HUES6 (cell line): ENCODE results near the gene NEUROG3.

Experiments used
- H3K27ac ChIP-seq: 2 replicates; pipeline ENCODE4 v1.7.0; 2013; ENCODE audit warnings: low read depth, mild to moderate bottlenecking, low read length, inconsistent platforms
- H3K27me3 ChIP-seq: 2 replicates; pipeline ENCODE4 v1.6.1; 2013; ENCODE audit warnings: low read length; ENCODE audit not compliant: control insufficient read depth, insufficient read depth
- H3K36me3 ChIP-seq: 2 replicates; pipeline ENCODE4 v1.6.1; 2013; ENCODE audit warnings: low read length; ENCODE audit not compliant: control insufficient read depth, insufficient read depth
- H3K4me1 ChIP-seq: 2 replicates; pipeline ENCODE4 v1.6.1; 2013; ENCODE audit warnings: low read length; ENCODE audit not compliant: control insufficient read depth, insufficient read depth
- H3K4me3 ChIP-seq: 2 replicates; pipeline ENCODE4 v1.5.1; 2013; ENCODE audit warnings: low read depth, low read length
- H3K9ac ChIP-seq: one replicate; pipeline ENCODE4 v1.6.1; 2013; ENCODE audit warnings: mild to moderate bottlenecking, low read length
- H3K9me3 ChIP-seq: 2 replicates; pipeline ENCODE4 v1.6.1; 2013; ENCODE audit warnings: low read depth, low read length; ENCODE audit not compliant: control insufficient read depth, insufficient read depth

The NEUROG3 gene

DNA sequence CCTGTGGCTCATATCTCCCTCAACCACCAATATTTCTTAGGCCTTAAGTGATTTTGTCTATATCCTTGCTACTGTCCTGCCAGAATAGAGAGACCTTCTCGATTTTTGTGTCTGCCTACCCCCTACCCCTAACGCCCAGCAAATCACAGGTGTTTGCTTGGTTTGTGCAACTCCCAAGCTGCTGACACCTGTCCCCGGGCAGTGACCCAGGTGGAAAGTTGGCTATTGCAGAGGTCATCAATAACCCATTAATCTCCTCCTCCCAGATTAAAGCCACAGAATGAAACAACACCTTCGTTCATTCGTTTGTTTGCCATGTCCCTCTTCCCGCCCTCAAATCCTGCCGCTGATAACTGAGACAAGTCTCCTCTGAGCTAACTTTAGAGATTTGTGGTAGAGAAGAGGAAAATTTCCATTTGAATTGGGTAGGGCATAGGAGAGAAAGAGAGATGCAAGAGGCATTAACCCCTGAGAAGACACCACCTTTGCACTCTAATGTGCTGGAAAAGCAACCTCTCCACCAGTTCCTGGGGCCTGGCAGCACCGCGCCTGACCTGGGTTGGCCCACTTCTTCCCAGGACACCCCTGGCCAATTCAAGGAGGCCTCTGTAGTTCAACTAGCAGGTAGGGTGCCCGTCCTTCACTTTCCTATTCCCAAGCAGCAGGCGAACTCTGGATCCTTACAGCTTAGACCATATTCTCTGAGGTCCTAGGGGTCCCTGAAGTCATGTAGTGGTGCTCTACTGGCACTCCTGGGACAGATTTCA, 3.0 kb downstream of the NEUROG3 start:
- Histone ChIP-seq H3K9ac (no peak overlapping the region), H3K4me1 (peaks cover 69% of the 10 kb centered on the region), H3K36me3 (no peaks in the 10 kb centered on the region), H3K9me3 (no peaks in the 10 kb centered on the region), H3K4me3 (peak overlapping the region; percentile 60), H3K27ac (no peak overlapping the region), H3K27me3 (peaks cover 100% of the 10 kb centered on the region)

DNA sequence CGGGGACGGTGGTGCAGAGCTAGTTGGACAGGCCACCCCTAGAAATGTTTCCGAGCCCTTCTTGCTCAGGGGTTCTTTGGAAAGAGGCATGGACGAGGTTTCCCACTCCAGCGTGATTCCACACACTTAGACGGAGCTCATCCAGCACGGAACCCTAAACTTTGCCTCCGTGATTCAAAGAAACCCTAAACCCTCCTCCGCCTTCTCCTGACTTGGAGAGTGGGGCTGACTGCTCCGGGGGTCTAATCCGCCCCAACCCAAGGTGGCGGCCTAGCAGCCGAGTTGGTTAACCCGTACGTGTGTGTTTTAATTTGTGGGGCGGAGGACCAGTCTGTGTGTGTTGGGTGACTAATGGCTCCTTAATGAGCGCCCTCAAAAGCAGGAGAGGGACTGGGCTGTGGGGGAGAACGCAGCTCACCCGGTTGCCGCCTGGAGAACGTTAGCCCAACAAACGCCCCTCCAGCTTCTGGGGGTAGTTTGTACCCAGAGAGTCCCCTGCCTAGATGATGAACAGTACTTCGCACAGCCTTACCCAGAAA, 3.8 kb downstream of the NEUROG3 start:
- Histone ChIP-seq H3K9ac (peak overlapping the region; percentile 56), H3K27me3 (peaks cover 100% of the 10 kb centered on the region)

DNA sequence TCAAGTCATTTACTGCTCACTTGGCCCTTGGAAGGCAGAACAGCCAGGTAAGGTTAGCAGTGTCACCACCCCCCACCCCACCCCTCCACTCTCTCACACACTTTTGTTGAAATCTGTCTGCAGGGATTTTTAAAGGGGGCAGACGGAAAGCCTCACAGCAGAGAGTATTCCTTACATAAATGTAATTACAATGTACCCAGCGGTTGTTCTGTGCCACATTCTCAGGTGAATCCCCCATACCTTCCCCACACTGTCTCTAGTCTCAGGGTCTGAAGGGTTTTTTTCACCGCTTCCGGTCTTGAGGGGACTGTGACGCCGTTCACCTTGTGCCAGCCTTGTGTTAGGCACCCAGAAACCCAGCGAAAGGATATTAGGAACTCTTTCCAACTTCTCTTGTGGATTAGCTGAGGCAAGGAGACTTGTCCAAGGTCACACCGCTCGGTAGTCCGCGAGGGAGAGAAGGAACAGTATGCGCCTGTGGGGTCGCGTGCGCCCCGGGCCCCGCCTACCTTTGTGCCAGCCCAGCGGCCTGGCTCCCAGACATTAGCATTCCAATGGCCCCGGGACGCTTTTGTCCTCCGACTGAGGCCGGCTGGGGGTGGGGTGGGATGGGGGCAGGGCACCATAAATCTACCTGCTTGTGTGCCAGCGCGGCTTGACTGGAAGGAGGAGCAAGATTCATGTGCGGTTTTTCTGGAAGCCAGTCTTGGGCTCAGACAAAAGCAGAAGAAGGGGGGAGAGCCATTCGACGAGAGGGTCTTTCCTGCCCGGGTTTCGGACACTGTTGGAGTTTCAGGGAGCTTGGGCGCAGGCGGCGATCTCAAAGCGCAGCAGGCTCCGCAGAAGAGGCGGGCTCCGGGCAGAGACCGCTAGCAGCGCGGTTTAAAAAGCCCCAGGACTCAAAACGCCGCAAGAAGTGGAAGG, 4.5 kb downstream of the NEUROG3 start:
- H3K27ac ChIP-seq: no peak overlapping the region
- H3K4me3 ChIP-seq: peak overlapping the region; percentile 60
- no peaks in the 10 kb centered on the region for H3K36me3 ChIP-seq
- H3K27me3 ChIP-seq: peaks cover 100% of the 10 kb centered on the region
- H3K4me1 ChIP-seq: peaks cover 55% of the 10 kb centered on the region
- H3K9me3 ChIP-seq: no peaks in the 10 kb centered on the region
- H3K9ac ChIP-seq: peak overlapping the region; percentile 56

More for the DNA sequence above, 3.8 kb downstream of the NEUROG3 start:
- Histone ChIP-seq H3K36me3 (no peaks in the 10 kb centered on the region), H3K27ac (no peak overlapping the region), H3K4me1 (peaks cover 61% of the 10 kb centered on the region), H3K4me3 (peak overlapping the region; percentile 60), H3K9me3 (no peaks in the 10 kb centered on the region)

DNA sequence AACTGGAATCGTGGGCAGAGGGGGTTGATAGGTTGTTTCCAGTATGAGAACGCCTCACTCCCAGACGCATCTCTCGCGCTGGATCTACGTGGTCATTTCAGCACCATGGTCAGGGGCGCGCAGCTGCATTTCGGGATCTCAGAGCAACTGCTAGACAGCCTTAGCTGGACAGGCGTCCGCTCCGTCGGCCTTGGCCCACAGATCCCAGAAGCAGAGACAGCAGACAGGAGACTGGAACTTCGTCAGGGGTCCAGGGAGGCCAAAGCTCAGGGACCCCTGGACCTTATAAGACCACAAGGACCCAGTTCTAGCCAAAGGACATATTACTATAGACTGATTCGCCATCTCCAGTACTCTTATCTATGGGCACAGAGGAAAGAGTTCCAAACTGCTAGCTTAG, 5.3 kb downstream of the NEUROG3 start:
- H3K4me3 ChIP-seq: peak overlapping the region; percentile 19; the same call in 1 of the 2 replicates
- peaks cover 99% of the 10 kb centered on the region for H3K27me3 ChIP-seq
- H3K4me1 ChIP-seq: peaks cover 48% of the 10 kb centered on the region

DNA sequence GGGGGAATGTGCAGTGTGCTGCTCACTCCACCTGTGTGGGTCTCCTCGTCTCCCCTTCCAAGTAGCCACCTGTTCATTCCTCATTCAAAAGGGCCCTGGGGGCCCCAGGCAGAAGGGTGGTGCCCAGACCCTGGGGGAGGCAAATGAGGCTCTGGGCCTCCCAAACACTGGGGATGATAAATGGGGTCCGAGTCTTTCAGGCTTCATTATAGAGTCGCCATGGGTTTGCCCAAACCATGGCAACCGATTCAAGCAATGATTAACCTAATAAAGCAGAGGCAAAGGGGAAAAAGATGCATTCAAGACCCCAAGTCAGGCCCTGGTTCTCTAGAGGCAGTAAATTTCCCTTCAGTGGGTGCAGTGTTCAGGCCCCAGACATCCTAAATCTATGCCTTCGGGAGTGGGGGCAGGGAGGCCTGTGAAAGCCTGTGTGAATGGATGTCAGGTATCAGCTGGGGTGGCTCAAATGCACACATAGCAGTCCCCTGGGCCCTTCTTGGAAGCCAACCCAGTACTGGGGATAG, 10.4 kb downstream of the NEUROG3 start:
- Histone ChIP-seq H3K36me3 (no peaks in the 10 kb centered on the region), H3K4me1 (peaks cover 2% of the 10 kb centered on the region; the same call in 1 of the 2 replicates), H3K4me3 (no peak overlapping the region), H3K9ac (no peak overlapping the region), H3K27me3 (peaks cover 69% of the 10 kb centered on the region), H3K9me3 (no peaks in the 10 kb centered on the region), H3K27ac (no peak overlapping the region)

More for the DNA sequence above, 5.3 kb downstream of the NEUROG3 start:
- no peak overlapping the region for H3K27ac ChIP-seq
- no peak overlapping the region for H3K9ac ChIP-seq
- no peaks in the 10 kb centered on the region for H3K36me3 ChIP-seq
- H3K9me3 ChIP-seq: no peaks in the 10 kb centered on the region

DNA sequence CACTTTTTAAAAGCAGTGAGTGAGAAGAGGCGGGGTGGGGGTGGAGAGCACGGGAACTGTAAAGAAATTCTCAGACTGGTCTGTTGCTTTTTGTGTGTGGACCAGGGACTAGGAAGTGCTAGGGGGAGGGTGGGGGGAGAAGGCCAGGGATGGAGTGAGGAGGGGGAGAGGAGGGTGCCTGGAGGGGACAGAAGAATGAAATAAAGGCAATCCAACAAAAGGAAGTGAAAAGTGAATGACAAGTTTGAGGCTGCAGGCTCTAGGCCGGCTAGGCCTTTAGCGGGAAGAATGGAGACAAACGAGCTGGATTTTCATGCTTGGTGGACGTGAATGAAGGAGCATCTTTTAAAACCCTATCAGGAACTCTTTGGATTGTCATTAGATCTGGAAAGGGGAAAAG, 13.7 kb downstream of the NEUROG3 start:
- Histone ChIP-seq H3K27ac (no peak overlapping the region), H3K9me3 (no peaks in the 10 kb centered on the region), H3K4me1 (no peaks in the 10 kb centered on the region), H3K36me3 (no peaks in the 10 kb centered on the region), H3K4me3 (no peak overlapping the region), H3K9ac (no peak overlapping the region), H3K27me3 (peaks cover 37% of the 10 kb centered on the region)

DNA sequence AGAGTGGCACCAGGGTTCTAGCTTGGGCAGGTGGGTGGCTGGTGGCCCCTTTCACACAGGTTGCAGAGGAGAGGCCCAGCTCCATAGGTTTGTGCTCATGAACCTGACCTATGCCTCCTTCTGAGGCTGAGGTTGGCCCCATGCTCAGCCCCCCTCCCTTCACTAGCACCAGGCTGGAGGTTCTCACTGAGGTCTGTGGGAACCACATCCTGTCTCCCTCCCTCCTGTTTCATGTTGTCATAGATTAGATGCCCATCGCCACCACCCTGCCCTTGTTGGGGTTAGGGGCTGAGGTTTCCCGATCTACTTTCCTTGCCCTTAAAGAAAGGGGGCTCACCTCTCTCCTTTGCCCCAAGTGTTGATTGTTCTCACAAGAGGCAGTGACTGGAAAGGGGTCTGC, 14.7 kb downstream of the NEUROG3 start:
- no peaks in the 10 kb centered on the region for H3K9me3 ChIP-seq
- H3K36me3 ChIP-seq: no peaks in the 10 kb centered on the region
- no peak overlapping the region for H3K4me3 ChIP-seq
- no peak overlapping the region for H3K27ac ChIP-seq
- H3K9ac ChIP-seq: no peak overlapping the region
- peaks cover 27% of the 10 kb centered on the region for H3K27me3 ChIP-seq
- H3K4me1 ChIP-seq: no peaks in the 10 kb centered on the region

DNA sequence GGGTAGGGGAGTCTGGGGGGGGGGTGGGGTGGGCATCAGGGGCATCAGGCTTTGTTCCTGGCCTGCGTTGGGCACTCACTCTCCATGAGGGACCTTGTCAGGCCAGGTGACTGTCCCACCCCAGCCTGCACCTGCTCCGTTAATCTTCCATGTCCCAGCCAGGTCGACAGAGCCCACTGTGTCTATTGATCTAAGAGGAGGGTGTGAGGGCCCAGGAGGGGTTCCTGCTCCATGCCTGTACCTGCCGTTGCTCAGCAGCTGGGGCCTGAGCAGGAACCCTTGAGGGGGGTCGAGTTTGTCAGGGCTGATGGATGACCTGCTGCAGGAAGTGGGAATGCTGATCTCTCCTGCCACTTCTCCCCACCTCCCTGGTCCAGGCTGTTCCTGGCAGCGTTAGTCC, 18.6 kb downstream of the NEUROG3 start:
- no peaks in the 10 kb centered on the region for H3K4me1 ChIP-seq
- H3K4me3 ChIP-seq: no peak overlapping the region
- no peaks in the 10 kb centered on the region for H3K36me3 ChIP-seq
- no peak overlapping the region for H3K9ac ChIP-seq
- H3K27me3 ChIP-seq: peaks cover 17% of the 10 kb centered on the region
- H3K27ac ChIP-seq: no peak overlapping the region
- H3K9me3 ChIP-seq: peaks cover 19% of the 10 kb centered on the region

DNA sequence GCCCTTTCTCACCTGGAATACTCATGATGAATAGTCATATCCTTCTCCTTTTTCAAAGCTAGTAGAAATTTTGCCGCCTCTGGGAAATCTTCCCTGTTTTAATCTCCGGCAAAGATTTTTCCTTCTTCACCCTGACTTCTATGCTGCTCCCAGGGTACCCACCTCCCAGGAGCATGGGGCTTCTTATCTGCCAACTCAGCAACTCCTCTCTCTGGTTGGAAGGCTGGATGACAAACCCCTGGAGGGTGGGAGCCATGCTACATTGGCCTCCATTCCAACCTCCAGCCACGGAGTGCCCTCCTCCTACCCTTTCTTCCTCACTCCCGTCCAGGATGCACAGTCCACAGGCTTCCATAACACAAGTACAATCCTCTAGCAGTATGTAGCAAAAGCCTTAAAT, 19.9 kb downstream of the NEUROG3 start:
- H3K9ac ChIP-seq: no peak overlapping the region
- peaks cover 17% of the 10 kb centered on the region for H3K27me3 ChIP-seq
- H3K4me1 ChIP-seq: no peaks in the 10 kb centered on the region
- H3K9me3 ChIP-seq: peaks cover 29% of the 10 kb centered on the region
- H3K36me3 ChIP-seq: no peaks in the 10 kb centered on the region
- no peak overlapping the region for H3K4me3 ChIP-seq
- no peak overlapping the region for H3K27ac ChIP-seq

DNA sequence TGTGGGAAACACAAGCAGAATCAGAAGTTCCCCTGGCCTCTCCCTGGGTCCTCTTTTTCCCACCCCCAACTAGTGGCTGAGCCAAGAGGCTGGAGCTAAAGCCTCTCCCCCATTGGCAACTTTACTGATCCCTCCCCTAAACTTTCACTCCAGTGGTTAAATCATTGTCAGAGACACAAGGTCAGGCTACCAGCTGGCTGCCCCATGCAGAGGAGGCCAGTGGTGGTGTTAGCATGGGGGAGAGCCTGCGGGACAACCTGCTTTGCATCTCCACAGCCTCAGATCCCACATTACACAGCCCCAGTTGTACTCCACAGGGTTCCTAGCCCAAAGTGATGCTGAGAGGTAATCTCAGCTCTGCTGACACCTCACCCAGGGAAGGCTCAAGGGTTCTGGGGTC, 21.0 kb downstream of the NEUROG3 start:
- Histone ChIP-seq H3K27me3 (peaks cover 17% of the 10 kb centered on the region), H3K9me3 (peaks cover 29% of the 10 kb centered on the region), H3K4me1 (no peaks in the 10 kb centered on the region), H3K36me3 (no peaks in the 10 kb centered on the region), H3K9ac (no peak overlapping the region), H3K4me3 (no peak overlapping the region), H3K27ac (no peak overlapping the region)
